HUES6 (cell line): ENCODE measurements around the gene IGFBP6.
"Not testable (repeated sequence)": the region's sequence is repeated elsewhere in the genome, so short reads cannot be mapped to it uniquely, and the experiment has no call there.

Experiments used
- H3K27ac ChIP-seq: 2 replicates; pipeline ENCODE4 v1.7.0; 2013; ENCODE audit warnings: low read depth, mild to moderate bottlenecking, low read length, inconsistent platforms
- H3K27me3 ChIP-seq: 2 replicates; pipeline ENCODE4 v1.6.1; 2013; ENCODE audit warnings: low read length; ENCODE audit not compliant: control insufficient read depth, insufficient read depth
- H3K36me3 ChIP-seq: 2 replicates; pipeline ENCODE4 v1.6.1; 2013; ENCODE audit warnings: low read length; ENCODE audit not compliant: control insufficient read depth, insufficient read depth
- H3K4me1 ChIP-seq: 2 replicates; pipeline ENCODE4 v1.6.1; 2013; ENCODE audit warnings: low read length; ENCODE audit not compliant: control insufficient read depth, insufficient read depth
- H3K4me3 ChIP-seq: 2 replicates; pipeline ENCODE4 v1.5.1; 2013; ENCODE audit warnings: low read depth, low read length
- H3K9ac ChIP-seq: one replicate; pipeline ENCODE4 v1.6.1; 2013; ENCODE audit warnings: mild to moderate bottlenecking, low read length
- H3K9me3 ChIP-seq: 2 replicates; pipeline ENCODE4 v1.6.1; 2013; ENCODE audit warnings: low read depth, low read length; ENCODE audit not compliant: control insufficient read depth, insufficient read depth

The IGFBP6 gene

DNA sequence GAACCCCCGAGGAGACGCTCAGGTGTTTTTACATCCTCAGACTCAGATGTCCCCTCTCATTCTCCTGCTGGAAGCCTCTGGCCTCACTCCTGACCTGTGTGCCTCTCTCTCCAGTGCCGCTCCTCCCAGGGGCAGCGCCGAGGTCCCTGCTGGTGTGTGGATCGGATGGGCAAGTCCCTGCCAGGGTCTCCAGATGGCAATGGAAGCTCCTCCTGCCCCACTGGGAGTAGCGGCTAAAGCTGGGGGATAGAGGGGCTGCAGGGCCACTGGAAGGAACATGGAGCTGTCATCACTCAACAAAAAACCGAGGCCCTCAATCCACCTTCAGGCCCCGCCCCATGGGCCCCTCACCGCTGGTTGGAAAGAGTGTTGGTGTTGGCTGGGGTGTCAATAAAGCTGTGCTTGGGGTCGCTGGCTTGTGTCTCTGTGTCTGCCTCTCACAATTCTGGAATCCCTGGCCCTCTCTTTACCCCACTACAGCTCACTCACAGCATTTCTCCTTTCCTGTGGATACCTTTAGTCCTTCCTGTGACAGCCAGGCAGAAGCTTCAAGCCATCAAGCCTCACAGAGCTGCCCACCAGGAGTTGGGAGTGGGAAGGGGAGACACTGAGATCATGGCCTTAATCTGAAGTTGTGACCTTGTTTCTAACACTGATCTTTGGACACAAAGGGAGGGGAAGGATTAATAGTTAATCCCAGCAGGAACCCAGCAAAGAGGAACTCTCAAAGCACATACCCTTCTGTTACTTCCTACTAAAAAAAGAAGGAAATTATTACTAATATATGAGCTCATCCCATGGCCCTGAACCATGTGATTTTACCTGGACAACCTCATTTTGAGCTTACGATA lies 4.7 kb downstream of the IGFBP6 start:
- Histone ChIP-seq H3K4me1 (peaks cover 14% of the 10 kb centered on the region), H3K27me3 (peaks cover 21% of the 10 kb centered on the region), H3K9me3 (no peaks in the 10 kb centered on the region), H3K9ac (no peak overlapping the region), H3K36me3 (no peaks in the 10 kb centered on the region), H3K4me3 (no peak overlapping the region), H3K27ac (no peak overlapping the region)

DNA sequence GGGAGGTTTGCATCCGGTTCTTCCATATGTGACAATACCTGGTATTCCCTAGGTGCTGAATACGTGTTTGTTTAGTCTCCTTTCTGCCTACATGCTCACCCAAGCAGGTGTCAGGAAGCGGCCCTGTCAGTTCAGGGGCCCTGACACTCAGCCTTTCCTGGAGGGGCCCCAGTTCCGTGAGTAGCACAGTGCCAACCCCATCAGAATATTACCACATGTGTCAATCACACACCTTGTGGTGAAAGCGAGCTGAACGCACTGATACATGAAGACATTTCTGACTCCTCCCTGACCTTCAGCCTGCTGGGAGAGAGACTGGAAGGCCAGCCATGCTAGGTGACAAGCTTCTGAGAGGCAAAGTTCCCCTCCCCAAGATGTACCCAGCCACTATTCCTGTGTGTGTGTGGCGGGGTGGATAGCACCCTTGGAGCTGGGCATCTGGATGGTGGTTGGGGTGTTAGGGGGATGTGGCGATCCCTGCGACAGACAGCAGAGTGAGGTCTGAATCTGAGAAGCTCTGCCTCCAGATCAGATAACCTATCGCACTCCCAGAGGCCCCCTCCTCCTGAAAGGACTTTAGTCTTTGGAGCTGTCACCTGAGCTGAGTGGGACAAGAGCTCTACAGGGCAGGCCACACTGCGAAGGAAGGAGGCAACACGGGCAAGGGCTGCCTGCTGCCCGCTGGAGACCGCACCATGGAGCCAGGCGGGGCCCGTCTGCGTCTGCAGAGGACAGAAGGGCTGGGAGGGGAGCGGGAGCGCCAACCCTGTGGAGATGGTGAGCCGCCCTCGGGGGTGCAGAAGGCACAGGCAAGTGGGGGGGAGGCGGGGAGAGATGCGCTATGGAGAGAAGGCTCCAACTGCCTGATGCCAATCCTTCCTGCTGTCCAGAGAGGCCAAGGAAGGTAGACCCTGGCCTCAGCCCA lies 5.7 kb downstream of the IGFBP6 start, which contains the start of gene SOAT2:
Gene SOAT2, plus strand, starts transcription at position 604 of the 925 bp plus-strand sequence. Its CDS starts 92 bp downstream, at position 696.
- Histone ChIP-seq H3K4me3 (no peak within 1 kb of the TSS), H3K9ac (no peak within 1 kb of the TSS), H3K9me3 (no peaks in the 10 kb centered on the region), H3K4me1 (peaks cover 12% of the 10 kb centered on the region), H3K27me3 (peaks cover 11% of the 10 kb centered on the region), H3K36me3 (no peaks in the 10 kb centered on the region), H3K27ac (no peak within 1 kb of the TSS)

DNA sequence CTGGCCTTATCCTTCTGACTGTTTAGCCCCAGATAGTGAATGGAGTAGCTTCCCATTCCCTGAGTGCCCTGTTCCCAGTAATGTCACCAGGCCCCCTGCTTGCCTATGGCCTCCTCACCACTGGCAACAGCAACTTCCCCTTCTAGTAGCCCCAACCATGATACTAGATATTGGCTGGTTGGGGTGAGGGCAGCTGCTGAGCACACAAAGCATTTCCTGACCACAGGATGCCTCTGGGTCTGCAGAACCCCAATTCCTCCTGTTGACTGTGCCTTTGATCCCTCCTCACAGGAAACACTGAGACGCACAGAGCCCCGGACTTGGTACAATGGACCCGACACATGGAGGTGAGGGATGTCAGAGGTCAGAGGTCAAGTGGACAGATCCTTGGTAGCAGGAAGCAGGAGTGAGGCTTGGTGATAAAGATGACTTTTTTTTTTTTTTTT lies 6.4 kb downstream of the IGFBP6 start:
- no peaks in the 10 kb centered on the region for H3K9me3 ChIP-seq
- H3K4me1 ChIP-seq = peaks cover 5% of the 10 kb centered on the region
- H3K9ac ChIP-seq = no peak overlapping the region
- no peak overlapping the region for H3K4me3 ChIP-seq
- no peak overlapping the region for H3K27ac ChIP-seq
- H3K27me3 ChIP-seq = peaks cover 4% of the 10 kb centered on the region
- H3K36me3 ChIP-seq = no peaks in the 10 kb centered on the region

DNA sequence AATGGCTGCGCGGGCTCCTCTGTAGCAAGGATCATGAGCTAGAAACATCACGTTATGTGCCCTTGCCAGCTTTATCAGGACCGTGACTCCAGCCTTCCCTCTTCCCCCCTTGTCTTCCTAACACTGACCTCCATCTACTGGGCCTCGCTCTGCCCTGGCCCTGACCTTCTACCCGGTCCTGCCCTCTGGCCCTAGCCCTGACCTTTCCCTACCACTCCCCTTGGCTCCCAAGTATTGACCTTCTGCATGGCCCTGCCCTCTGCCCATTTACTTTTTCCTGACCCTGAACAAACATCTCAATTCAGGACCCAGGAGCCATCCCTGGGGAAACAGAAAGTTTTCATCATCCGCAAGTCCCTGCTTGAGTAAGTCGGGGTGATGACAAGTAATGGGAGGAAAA lies 7.8 kb downstream of the IGFBP6 start:
- no peaks in the 10 kb centered on the region for H3K36me3 ChIP-seq
- no peak overlapping the region for H3K27ac ChIP-seq
- H3K9me3 ChIP-seq = 0 out of 2 replicates have a peak, but pooled peaks cover 2% of the 10 kb centered on the region
- no peak overlapping the region for H3K9ac ChIP-seq
- no peaks in the 10 kb centered on the region; the same call in 1 of the 2 replicates for H3K4me1 ChIP-seq
- no peaks in the 10 kb centered on the region for H3K27me3 ChIP-seq
- H3K4me3 ChIP-seq = no peak overlapping the region

DNA sequence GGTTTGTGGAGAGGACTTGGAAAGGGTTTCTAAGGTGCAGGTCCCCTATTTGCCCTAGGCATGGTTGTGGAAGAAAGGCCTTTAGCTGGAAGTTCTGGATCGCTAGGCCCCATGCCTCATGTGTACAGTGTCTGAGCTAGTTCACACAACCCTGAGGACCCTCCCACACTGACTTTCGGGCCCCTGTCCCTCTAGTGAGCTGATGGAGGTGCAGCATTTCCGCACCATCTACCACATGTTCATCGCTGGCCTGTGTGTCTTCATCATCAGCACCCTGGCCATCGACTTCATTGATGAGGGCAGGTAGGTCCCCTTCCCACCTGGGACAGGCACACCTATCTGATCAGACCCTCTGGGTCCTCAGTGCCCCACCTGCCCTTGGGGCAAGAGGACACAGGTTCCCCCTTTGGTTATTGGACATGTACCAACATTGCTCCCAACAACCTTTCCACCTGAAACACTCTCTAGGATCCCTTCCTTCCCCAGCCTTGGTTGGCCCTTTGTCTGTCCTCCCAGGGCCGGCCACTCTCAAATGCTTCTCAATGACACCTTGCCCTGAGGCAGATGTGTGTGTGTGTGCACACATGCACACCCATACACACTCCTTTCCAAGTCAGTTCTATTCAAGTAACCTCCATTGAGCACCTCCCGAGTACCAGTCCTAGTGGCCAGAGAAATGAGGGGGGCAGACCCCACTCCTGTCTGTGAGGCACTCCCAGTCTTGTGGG lies 8.4 kb downstream of the IGFBP6 start:
- H3K36me3 ChIP-seq = no peaks in the 10 kb centered on the region
- no peaks in the 10 kb centered on the region; the same call in 1 of the 2 replicates for H3K4me1 ChIP-seq
- H3K27me3 ChIP-seq = no peaks in the 10 kb centered on the region
- no peak overlapping the region for H3K4me3 ChIP-seq
- no peak overlapping the region for H3K9ac ChIP-seq
- no peak overlapping the region for H3K27ac ChIP-seq
- H3K9me3 ChIP-seq = 0 out of 2 replicates have a peak, but pooled peaks cover 3% of the 10 kb centered on the region

DNA sequence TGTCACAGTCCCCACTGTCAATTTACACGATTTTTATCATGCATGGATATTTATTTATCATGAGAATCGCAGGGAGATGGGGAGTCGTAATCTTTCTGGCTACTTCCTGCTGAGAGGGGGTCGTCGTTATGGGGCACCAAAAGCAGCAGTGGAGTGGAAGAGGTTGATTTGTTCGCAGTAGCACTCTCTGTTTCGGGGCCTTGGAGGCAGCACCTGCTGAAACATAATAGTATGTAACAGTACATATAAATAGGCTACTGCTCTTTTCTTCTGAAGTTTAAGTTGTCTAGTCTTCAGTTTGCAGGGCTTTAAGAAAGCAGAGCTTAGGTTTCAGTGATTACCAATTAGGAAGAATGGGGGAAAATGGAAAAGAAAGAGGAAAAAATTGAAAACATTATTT lies 9.7 kb downstream of the IGFBP6 start:
- Histone ChIP-seq H3K27ac (no peak overlapping the region), H3K4me3 (no peak overlapping the region), H3K36me3 (no peaks in the 10 kb centered on the region), H3K4me1 (no peaks in the 10 kb centered on the region; the same call in 1 of the 2 replicates), H3K9me3 (0 out of 2 replicates have a peak, but pooled peaks cover 3% of the 10 kb centered on the region), H3K27me3 (no peaks in the 10 kb centered on the region), H3K9ac (no peak overlapping the region)

DNA sequence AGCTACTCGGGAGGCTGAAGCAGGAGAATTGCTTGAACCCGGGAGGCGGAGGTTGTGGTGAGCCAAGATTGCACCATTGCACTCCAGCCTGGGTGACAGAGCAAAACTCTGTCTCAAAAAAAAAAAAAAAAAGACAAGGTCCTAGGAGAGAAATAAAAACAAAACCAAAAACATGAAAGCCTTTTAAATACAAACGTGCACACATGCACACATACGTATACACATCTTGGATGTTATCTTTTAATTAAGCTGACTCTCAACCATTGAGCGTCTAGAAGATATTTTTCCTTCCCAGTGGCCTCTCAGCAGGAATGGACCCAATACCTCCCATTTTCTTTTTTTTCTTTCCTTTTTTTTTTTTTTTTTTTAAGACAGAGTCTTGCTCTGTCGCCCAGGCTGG lies 15.0 kb downstream of the IGFBP6 start:
- not testable (repeated sequence) for H3K9ac ChIP-seq, H3K4me1 ChIP-seq, H3K36me3 ChIP-seq, H3K9me3 ChIP-seq, H3K27ac ChIP-seq, H3K27me3 ChIP-seq, H3K4me3 ChIP-seq

DNA sequence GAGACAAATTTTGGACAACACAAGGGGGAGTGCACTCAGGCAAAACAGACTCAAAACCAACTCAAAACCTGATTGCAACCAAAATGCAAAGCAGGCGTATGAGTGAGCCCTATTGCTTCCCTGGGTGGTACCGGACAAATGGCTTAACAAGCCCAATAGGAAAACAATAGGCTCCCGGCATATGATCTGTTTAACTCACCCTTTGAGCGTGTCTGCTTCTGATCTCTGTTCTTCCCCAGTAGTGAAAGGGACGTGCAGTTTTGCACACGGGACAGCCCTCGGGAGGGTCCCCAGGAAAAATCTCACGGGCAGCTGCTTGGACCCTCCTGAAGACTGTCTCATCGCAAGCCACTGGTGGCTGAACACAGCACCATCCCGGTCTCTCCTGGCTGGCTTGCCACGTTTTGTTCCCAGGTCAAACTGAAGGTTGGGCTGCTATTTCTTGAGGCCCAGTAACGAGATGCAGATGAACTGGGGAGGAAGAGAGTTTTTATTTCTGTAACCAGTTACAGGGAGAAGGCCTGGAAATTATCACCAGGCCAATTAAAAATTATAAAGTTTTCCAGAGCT lies 15.8 kb downstream of the IGFBP6 start:
- H3K27ac ChIP-seq = no peak overlapping the region
- no peak overlapping the region for H3K4me3 ChIP-seq
- no peaks in the 10 kb centered on the region for H3K4me1 ChIP-seq
- H3K36me3 ChIP-seq = no peaks in the 10 kb centered on the region
- no peak overlapping the region for H3K9ac ChIP-seq
- no peaks in the 10 kb centered on the region for H3K27me3 ChIP-seq
- H3K9me3 ChIP-seq = 0 out of 2 replicates have a peak, but pooled peaks cover 3% of the 10 kb centered on the region

DNA sequence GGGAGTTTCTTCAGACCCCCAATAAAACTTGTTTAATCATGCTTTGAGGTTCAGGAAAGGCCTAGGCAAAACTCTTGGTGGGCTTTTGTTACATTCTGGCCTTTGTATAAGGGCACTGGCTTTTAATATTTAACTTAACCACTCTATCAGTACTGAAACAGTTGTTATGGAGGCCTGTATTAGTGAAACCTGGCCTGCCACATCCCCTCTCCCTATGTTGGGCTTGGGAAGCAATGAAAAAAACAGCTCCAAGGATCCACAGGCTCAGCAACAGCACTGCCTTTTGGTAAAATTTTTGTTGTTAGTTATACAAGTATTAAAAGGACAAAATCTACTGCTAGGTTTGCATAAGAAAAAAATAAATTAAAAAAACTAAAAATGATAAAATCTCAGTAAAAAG lies 16.5 kb downstream of the IGFBP6 start:
- Histone ChIP-seq H3K36me3 (no peaks in the 10 kb centered on the region), H3K9me3 (0 out of 2 replicates have a peak, but pooled peaks cover 3% of the 10 kb centered on the region), H3K9ac (no peak overlapping the region)

More for the DNA sequence above, 16.5 kb downstream of the IGFBP6 start:
- Histone ChIP-seq H3K27ac (no peak overlapping the region), H3K4me3 (no peak overlapping the region), H3K27me3 (no peaks in the 10 kb centered on the region), H3K4me1 (no peaks in the 10 kb centered on the region)
